PC-3 (cell line): ENCODE results near the gene HOXB2. TPM values are rescaled to one million over a fixed set of nuclear protein-coding genes. Genes with fewer than 3 reads are reported as not detected.

Experiments
- ATAC-seq: fragments of 200-7000 bp; cut with Tn5 transposase; 2 replicates; pipeline ENCODE4 v1.9.1; 2020; ENCODE audit warnings: mild to moderate bottlenecking, moderate library complexity
- BruUV-seq: library from RNA; stranded (reverse); fragments of 400-500 nt; replicated peaks from 2 replicates; lab custom pipeline; 2021; lab: Mats Ljungman, UMichigan
- CTCF ChIA-PET: fragments of 300-600 bp; sonication (Branson Sonifier 250); formaldehyde crosslinking; loops from one replicate; lab custom pipeline; 2022; ENCODE audit warnings: antibody characterized with exemption; lab: Charles Lee
- POLR2A ChIA-PET: fragments of 300-600 bp; sonication (Branson Sonifier 250); formaldehyde crosslinking; loops from one replicate; lab custom pipeline; 2022; ENCODE audit warnings: antibody characterized with exemption; ENCODE audit not compliant: unreplicated experiment; lab: Charles Lee
- DNase-seq: peaks from one replicate; pipeline ENCODE4 v3.0.0-alpha.2; 2015
- H2AFZ ChIP-seq: fragments of 300-600 bp; sonication (generic); 2 replicates; pipeline ENCODE4 v1.6.0; 2016; ENCODE audit warnings: antibody characterized with exemption, low read length
- H3F3A ChIP-seq: fragments of 300-600 bp; sonication (generic); one replicate; pipeline ENCODE4 v1.6.0; 2017; ENCODE audit warnings: antibody characterized with exemption, low read length, control low read depth, mild to moderate bottlenecking; ENCODE audit not compliant: unreplicated experiment
- H3K27ac ChIP-seq: fragments of 300-600 bp; sonication (generic); 2 replicates; pipeline ENCODE4 v1.5.1; 2016; ENCODE audit warnings: mild to moderate bottlenecking, low read length
- H3K27me3 ChIP-seq: fragments of 300-600 bp; sonication (generic); 2 replicates; pipeline ENCODE4 v1.6.1; 2016; ENCODE audit warnings: low read length, mixed read lengths
- H3K36me3 ChIP-seq: fragments of 300-600 bp; sonication (generic); 2 replicates; pipeline ENCODE4 v1.6.1; 2016; ENCODE audit warnings: low read depth, mixed run types, low read length, mixed read lengths
- H3K4me1 ChIP-seq: fragments of 300-600 bp; sonication (generic); 2 replicates; pipeline ENCODE4 v1.5.1; 2016; ENCODE audit warnings: low read length; ENCODE audit not compliant: insufficient read depth
- H3K4me2 ChIP-seq: fragments of 300-600 bp; sonication (generic); 2 replicates; pipeline ENCODE4 v1.6.0; 2016; ENCODE audit warnings: low read length
- H3K4me3 ChIP-seq: fragments of 300-600 bp; sonication (generic); 2 replicates; pipeline ENCODE4 v1.5.1; 2016; ENCODE audit warnings: mild to moderate bottlenecking, low read length, mixed read lengths
- H3K79me2 ChIP-seq: fragments of 300-600 bp; sonication (generic); 2 replicates; pipeline ENCODE4 v1.6.1; 2017; ENCODE audit warnings: low read length, mixed read lengths
- H3K9ac ChIP-seq: fragments of 300-600 bp; sonication (generic); 2 replicates; pipeline ENCODE4 v1.6.0; 2016; ENCODE audit warnings: mild to moderate bottlenecking, low read length
- H3K9me2 ChIP-seq: fragments of 300-600 bp; sonication (generic); replicated peaks from 2 replicates; pipeline ENCODE4 v1.6.1; 2016; ENCODE audit warnings: mixed run types, low read length, mixed read lengths
- H3K9me3 ChIP-seq: fragments of 300-600 bp; sonication (generic); 2 replicates; pipeline ENCODE4 v1.6.1; 2016; ENCODE audit warnings: low read length, mixed read lengths
- H4K20me1 ChIP-seq: fragments of 300-600 bp; sonication (generic); 2 replicates; pipeline ENCODE4 v1.6.1; 2016; ENCODE audit warnings: low read length, mixed read lengths
- EZH2 ChIP-seq: fragments of 300-600 bp; sonication (generic); IDR thresholded peaks from one replicate; pipeline ENCODE4 v1.6.1; 2017; ENCODE audit warnings: antibody characterized with exemption, mild to moderate bottlenecking, low read length; ENCODE audit not compliant: unreplicated experiment
- EZH2phosphoT487 ChIP-seq: fragments of 300-600 bp; sonication (generic); IDR thresholded peaks from 2 replicates; pipeline ENCODE4 v1.6.1; 2018; ENCODE audit warnings: mild to moderate bottlenecking, antibody characterized with exemption, low read length, borderline replicate concordance
- intact Hi-C: fragments of 100-400 bp; cut with micrococcal nuclease; formaldehyde crosslinking; loops from 2 replicates; pipeline ENCODE4 v1.9.0; 2023
- total RNA-seq: library from RNA; depleted of rRNA; stranded (reverse); fragments of >200 nt; gene quantifications from 2 replicates; pipeline ENCODE4 v1.2.3, GENCODE V29; 2014
- TF ChIP-seq, protein P1 (sequence below): fragments of 300-600 bp; sonication (generic); conservative IDR thresholded peaks from 2 replicates; pipeline ENCODE4 v1.5.1; 2017; ENCODE audit warnings: antibody characterized with exemption, low read depth, mild to moderate bottlenecking, low read length

The HOXB2 gene
- total RNA-seq, 1 experiment from 2014 or later, result 1.1 TPM

DNA sequence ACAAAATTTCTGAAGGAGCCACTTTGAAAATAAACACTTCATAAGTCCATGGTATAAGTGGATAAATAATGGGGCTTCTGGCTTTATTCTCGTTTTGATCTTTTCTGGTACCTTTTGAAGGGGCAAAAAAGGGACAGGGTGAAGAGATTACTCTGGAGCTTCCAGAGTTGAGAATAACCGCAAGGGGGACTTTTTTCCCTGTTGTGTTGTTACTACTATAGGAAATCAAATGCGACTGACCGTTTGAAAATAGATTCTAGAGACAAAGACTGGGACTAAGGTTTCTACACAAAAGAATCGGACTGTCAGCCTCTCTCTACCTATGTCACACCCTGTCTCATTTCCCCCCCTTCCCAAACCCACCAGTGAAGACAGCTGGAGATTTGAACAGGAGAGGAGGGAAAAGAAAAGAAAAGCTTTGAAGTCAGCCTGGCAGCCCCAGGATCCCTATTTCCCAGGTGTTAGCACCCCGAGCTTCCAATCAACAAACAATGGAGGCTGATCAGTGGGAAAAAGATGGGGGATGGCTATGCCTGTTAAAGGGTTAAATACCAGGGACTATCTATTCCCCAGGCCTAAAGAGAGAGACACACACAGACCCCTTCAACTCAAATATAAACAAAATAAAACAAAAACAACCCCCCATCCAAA, 24.9 kb upstream of the HOXB2 start:
- Histone ChIP-seq H3K36me3 (no peaks in the 10 kb centered on the region), H3K9ac (no peak overlapping the region), H3K27ac (no peak overlapping the region), H4K20me1 (no peaks in the 10 kb centered on the region), H3F3A (no peaks in the 10 kb centered on the region), H3K9me2 (no peaks in the 10 kb centered on the region), H3K4me2 (no peak overlapping the region), H3K27me3 (no peaks in the 10 kb centered on the region), H3K4me1 (peaks cover 2% of the 10 kb centered on the region; the same call in 1 of the 2 replicates), H3K4me3 (no peak overlapping the region), H3K79me2 (no peaks in the 10 kb centered on the region), H3K9me3 (no peaks in the 10 kb centered on the region), H2AFZ (no peak overlapping the region)
- no peak for TF ChIP-seq EZH2phosphoT487
- TF ChIP-seq EZH2, result no peak
- TF ChIP-seq, protein P1, sequence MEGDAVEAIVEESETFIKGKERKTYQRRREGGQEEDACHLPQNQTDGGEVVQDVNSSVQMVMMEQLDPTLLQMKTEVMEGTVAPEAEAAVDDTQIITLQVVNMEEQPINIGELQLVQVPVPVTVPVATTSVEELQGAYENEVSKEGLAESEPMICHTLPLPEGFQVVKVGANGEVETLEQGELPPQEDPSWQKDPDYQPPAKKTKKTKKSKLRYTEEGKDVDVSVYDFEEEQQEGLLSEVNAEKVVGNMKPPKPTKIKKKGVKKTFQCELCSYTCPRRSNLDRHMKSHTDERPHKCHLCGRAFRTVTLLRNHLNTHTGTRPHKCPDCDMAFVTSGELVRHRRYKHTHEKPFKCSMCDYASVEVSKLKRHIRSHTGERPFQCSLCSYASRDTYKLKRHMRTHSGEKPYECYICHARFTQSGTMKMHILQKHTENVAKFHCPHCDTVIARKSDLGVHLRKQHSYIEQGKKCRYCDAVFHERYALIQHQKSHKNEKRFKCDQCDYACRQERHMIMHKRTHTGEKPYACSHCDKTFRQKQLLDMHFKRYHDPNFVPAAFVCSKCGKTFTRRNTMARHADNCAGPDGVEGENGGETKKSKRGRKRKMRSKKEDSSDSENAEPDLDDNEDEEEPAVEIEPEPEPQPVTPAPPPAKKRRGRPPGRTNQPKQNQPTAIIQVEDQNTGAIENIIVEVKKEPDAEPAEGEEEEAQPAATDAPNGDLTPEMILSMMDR, result no peak
- BruUV-seq, result no TSS peak
- DNase-seq, result no peak
- intact Hi-C loops, result no loop called here
- ChIA-PET CTCF (no interaction called here), POLR2A (no interaction called here)
- no peak for ATAC-seq

DNA sequence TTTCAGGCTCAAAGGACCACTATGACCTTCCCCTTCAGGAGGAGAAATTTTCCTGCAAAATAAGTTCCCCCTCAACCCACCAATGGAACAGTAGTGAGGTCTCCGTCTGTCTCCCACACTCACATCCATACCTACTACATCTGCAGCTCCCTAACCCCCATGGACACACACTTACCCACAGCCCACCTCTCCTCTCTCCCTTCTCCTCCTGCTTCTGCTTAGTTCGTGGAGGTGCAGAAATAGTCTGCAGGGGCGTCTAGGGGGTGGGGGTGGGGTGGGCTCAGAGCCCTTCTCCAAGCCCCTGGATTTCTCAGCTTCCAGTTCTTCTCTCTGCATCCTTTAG, 24.3 kb upstream of the HOXB2 start:
- TF ChIP-seq EZH2, result no peak
- TF ChIP-seq EZH2phosphoT487, result no peak
- TF ChIP-seq, protein P1, result no peak

DNA sequence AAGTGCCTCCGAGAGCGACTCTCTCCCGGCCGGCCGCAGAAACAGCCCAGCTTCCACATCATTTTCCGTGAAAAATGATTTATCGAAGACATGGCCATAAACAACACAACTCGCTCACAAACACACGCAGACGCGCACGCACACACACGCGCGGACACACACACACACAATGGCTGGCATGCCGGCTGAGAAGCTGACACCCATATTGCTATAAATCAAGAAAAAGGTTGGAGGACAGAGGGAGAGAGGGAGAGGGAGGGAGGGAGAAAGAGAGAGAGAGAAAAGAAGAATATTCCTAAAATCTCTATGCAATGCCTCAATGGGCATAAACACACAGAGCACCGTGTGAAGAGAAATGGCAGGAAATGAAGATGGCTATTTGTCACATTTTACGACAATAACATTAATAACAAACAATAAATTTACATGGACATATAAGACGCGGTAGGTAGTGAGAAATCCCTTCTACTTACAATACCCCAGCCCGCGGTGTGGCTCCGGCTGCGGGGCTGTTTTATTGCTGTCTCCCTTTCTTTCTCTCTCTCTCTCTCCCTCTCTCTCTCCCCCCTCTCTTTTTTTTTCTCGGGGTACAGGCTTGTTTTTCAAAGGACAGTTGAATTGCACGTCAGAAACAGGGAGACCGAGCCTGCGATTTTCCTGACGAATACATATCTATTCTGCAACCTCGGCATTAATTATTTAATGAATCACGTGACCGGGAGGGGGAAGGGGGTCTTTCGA, 23.8 kb upstream of the HOXB2 start:
- Histone ChIP-seq H3K27me3 (no peaks in the 10 kb centered on the region), H3K9me2 (no peaks in the 10 kb centered on the region), H4K20me1 (no peaks in the 10 kb centered on the region), H3K4me3 (no peak overlapping the region), H3K9ac (no peak overlapping the region), H3K79me2 (no peaks in the 10 kb centered on the region), H2AFZ (no peak overlapping the region), H3K4me2 (no peak overlapping the region), H3K9me3 (no peaks in the 10 kb centered on the region), H3K4me1 (no peaks in the 10 kb centered on the region), H3K27ac (no peak overlapping the region), H3F3A (no peaks in the 10 kb centered on the region), H3K36me3 (no peaks in the 10 kb centered on the region)
- intact Hi-C loops, result no loop called here
- ATAC-seq (no peak), DNase-seq (no peak)
- POLR2A ChIA-PET, result no interaction called here
- no TSS peak for BruUV-seq
- TF ChIP-seq, protein P1, result no peak
- TF ChIP-seq EZH2phosphoT487 (no peak), EZH2 (no peak)
- CTCF ChIA-PET, result interaction anchor here (0.7 kb wide), 1 partner anchor 196 kb away, joined by 5 read pairs; no protein-coding TSS in a partner anchor

More for the DNA sequence above, 24.3 kb upstream of the HOXB2 start:
- H3K9me3 ChIP-seq, result no peaks in the 10 kb centered on the region
- DNase-seq (no peak), ATAC-seq (no peak)
- POLR2A ChIA-PET, result no interaction called here
- no peaks in the 10 kb centered on the region for H3F3A ChIP-seq
- intact Hi-C loops, result no loop called here
- no peaks in the 10 kb centered on the region for H4K20me1 ChIP-seq
- H3K36me3 ChIP-seq, result no peaks in the 10 kb centered on the region
- no peak overlapping the region for H3K4me2 ChIP-seq
- no peak overlapping the region for H3K9ac ChIP-seq
- BruUV-seq, result no TSS peak
- H3K4me1 ChIP-seq, result no peaks in the 10 kb centered on the region
- H3K4me3 ChIP-seq, result no peak overlapping the region
- no peaks in the 10 kb centered on the region for H3K9me2 ChIP-seq
- CTCF ChIA-PET, result interaction anchor here (0.7 kb wide), 1 partner anchor 196 kb away, joined by 5 read pairs; no protein-coding TSS in a partner anchor
- no peak overlapping the region for H2AFZ ChIP-seq
- no peaks in the 10 kb centered on the region for H3K79me2 ChIP-seq
- H3K27me3 ChIP-seq, result no peaks in the 10 kb centered on the region
- no peak overlapping the region for H3K27ac ChIP-seq
